Progenitor cell of endocrine pancreas (in vitro differentiated cells): ENCODE results near the gene PGGHG. TPM values are rescaled to one million over a fixed set of nuclear protein-coding genes. Genes with fewer than 3 reads are reported as not detected.
"Not testable (repeated sequence)": the region's sequence is repeated elsewhere in the genome, so short reads cannot be mapped to it uniquely, and the experiment has no call there.

Experiments used
- DNase-seq: peaks from one replicate; pipeline ENCODE4 v3.0.0; 2021; ENCODE audit warnings: low spot score; ENCODE audit not compliant: unreplicated experiment
- H3K27ac Mint-ChIP-seq: 2 replicates; pipeline ENCODE4 v1.8.0; 2021; ENCODE audit warnings: mild to moderate bottlenecking, moderate library complexity, mixed read lengths
- H3K27me3 Mint-ChIP-seq: 2 replicates; pipeline ENCODE4 v1.8.0; 2021; ENCODE audit warnings: mixed read lengths
- H3K36me3 Mint-ChIP-seq: 2 replicates; pipeline ENCODE4 v1.8.0; 2022; ENCODE audit warnings: mixed read lengths; ENCODE audit not compliant: insufficient read depth
- H3K4me1 Mint-ChIP-seq: 2 replicates; pipeline ENCODE4 v1.8.0; 2021; ENCODE audit warnings: low read depth, mixed read lengths
- H3K4me3 Mint-ChIP-seq: 2 replicates; pipeline ENCODE4 v1.8.0; 2021; ENCODE audit warnings: low read depth, mild to moderate bottlenecking, moderate library complexity, mixed read lengths
- H3K9me3 Mint-ChIP-seq: 2 replicates; pipeline ENCODE4 v1.8.0; 2021; ENCODE audit warnings: low read depth, mixed read lengths
- CTCF ChIP-seq: fragments of 200-600 bp; sonication (generic); IDR thresholded peaks from one replicate; pipeline ENCODE4 v1.5.0; 2021; ENCODE audit warnings: antibody characterized with exemption, mild to moderate bottlenecking; ENCODE audit not compliant: unreplicated experiment
- total RNA-seq: library from RNA; stranded (reverse); gene quantifications from 2 replicates; pipeline ENCODE4 v1.2.1, GENCODE V29; 2021

The PGGHG gene
- total RNA-seq, 1 donor from 2014 or later = 67.0 TPM

GRCh38 chr11:304915-305843, 16.3 kb downstream of the PGGHG start:
- Mint-ChIP-seq H3K4me3 (peak overlapping the region; percentile 24), H3K27me3 (peaks cover 20% of the 10 kb centered on the region), H3K9me3 (no peaks in the 10 kb centered on the region), H3K4me1 (peaks cover 34% of the 10 kb centered on the region), H3K36me3 (no peaks in the 10 kb centered on the region), H3K27ac (peak overlapping the region; percentile 48)
- peak; percentile 62 for TF ChIP-seq CTCF
- DNase-seq = no peak

GRCh38 chr11:305844-306211, 16.9 kb downstream of the PGGHG start:
- no peak for TF ChIP-seq CTCF
- H3K36me3 Mint-ChIP-seq = no peaks in the 10 kb centered on the region
- H3K27ac Mint-ChIP-seq = peak overlapping the region; percentile 48
- H3K4me3 Mint-ChIP-seq = no peak overlapping the region
- peaks cover 13% of the 10 kb centered on the region for H3K27me3 Mint-ChIP-seq
- H3K9me3 Mint-ChIP-seq = no peaks in the 10 kb centered on the region
- DNase-seq = no peak
- H3K4me1 Mint-ChIP-seq = peaks cover 28% of the 10 kb centered on the region

GRCh38 chr11:306645-307371, 17.9 kb downstream of the PGGHG start:
- no peaks in the 10 kb centered on the region for H3K36me3 Mint-ChIP-seq
- H3K27me3 Mint-ChIP-seq = peaks cover 14% of the 10 kb centered on the region
- H3K9me3 Mint-ChIP-seq = no peaks in the 10 kb centered on the region
- H3K27ac Mint-ChIP-seq = no peak overlapping the region
- no peak overlapping the region for H3K4me3 Mint-ChIP-seq
- no peak for DNase-seq
- no peak for TF ChIP-seq CTCF
- peaks cover 25% of the 10 kb centered on the region for H3K4me1 Mint-ChIP-seq

- peak within 1 kb of the TSS; percentile 77 for H3K4me3 Mint-ChIP-seq
- H3K27me3 Mint-ChIP-seq = peaks cover 24% of the 10 kb centered on the region
- not testable (repeated sequence) for DNase-seq, H3K9me3 Mint-ChIP-seq, H3K36me3 Mint-ChIP-seq
- peak within 1 kb of the TSS; percentile 86 for H3K27ac Mint-ChIP-seq
- peaks cover 27% of the 10 kb centered on the region for H3K4me1 Mint-ChIP-seq
Measured at GRCh38 chr11:307766-308708, 19.1 kb downstream of the PGGHG start, which contains the start of gene IFITM2. IFITM2 (plus strand) TSS chr11:307816; CDS start chr11:308193, 377 bp downstream.

GRCh38 chr11:308740-309665, 20.1 kb downstream of the PGGHG start:
- peak overlapping the region; percentile 18 for H3K27ac Mint-ChIP-seq
- not testable (repeated sequence) for H3K9me3 Mint-ChIP-seq, H3K36me3 Mint-ChIP-seq, DNase-seq
- H3K4me1 Mint-ChIP-seq = peaks cover 31% of the 10 kb centered on the region
- H3K27me3 Mint-ChIP-seq = peaks cover 33% of the 10 kb centered on the region
- H3K4me3 Mint-ChIP-seq = peak overlapping the region; percentile 77

GRCh38 chr11:309979-310572, 21.1 kb downstream of the PGGHG start:
- not testable (repeated sequence) for H3K36me3 Mint-ChIP-seq, H3K27ac Mint-ChIP-seq, DNase-seq, H3K9me3 Mint-ChIP-seq
- Mint-ChIP-seq H3K4me1 (peaks cover 33% of the 10 kb centered on the region), H3K27me3 (peaks cover 43% of the 10 kb centered on the region), H3K4me3 (peak overlapping the region; percentile 40)

- H3K4me3 Mint-ChIP-seq = peak overlapping the region; percentile 60
- not testable (repeated sequence) for H3K27ac Mint-ChIP-seq, H3K9me3 Mint-ChIP-seq, DNase-seq, H3K36me3 Mint-ChIP-seq
- H3K27me3 Mint-ChIP-seq = peaks cover 49% of the 10 kb centered on the region
- peaks cover 24% of the 10 kb centered on the region for H3K4me1 Mint-ChIP-seq
Measured at GRCh38 chr11:311013-311748, 22.3 kb downstream of the PGGHG start.
